T-helper 9 cell (primary cell): Measurements from ENCODE around the gene PARK7.

Experiments
- DNase-seq: peaks from one replicate; pipeline ENCODE4 v3.0.0-alpha.2; 2020

PARK7 gene

DNA sequence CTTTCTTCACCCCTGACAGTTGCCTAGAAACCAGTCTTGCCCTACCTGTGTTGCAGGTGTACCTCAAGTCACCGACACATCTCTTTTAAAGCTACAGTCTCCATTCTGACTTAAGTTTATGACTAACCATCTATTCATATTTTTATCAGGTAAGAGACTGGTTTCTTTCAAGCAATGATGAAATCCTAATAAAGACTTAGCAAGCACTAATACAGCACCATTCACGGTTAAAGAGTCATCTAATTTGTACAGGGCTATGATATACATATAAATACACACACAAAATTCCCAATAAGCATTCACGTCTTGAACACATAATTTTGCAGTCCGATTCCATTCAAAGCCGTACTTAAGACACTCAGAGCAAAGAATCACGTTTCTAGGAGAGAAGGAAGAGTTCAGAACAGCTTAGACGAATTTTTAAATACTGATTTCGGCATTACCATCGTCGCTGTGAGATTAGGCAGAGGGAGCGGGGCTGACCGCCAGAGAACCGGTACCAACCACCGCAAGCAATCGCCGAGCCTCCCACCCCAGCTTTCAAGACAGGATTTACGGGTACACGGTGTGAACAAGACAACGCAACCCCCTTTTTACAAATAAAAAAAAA, 63.7 kb downstream of the PARK7 start:
- DNase-seq, result no peak

- DNase-seq, result no peak
These were observed 64.2 kb downstream of the PARK7 start for GRCh38 chr1:8025671-8026144.

GRCh38 chr1:8026153-8026975, 64.9 kb downstream of the PARK7 start, which contains the start of gene ERRFI1:
TSS of gene ERRFI1 (minus strand) at chr1:8026309. CDS start at chr1:8015619, 10,690 bp downstream.
- DNase-seq, result peak; percentile 84

DNA sequence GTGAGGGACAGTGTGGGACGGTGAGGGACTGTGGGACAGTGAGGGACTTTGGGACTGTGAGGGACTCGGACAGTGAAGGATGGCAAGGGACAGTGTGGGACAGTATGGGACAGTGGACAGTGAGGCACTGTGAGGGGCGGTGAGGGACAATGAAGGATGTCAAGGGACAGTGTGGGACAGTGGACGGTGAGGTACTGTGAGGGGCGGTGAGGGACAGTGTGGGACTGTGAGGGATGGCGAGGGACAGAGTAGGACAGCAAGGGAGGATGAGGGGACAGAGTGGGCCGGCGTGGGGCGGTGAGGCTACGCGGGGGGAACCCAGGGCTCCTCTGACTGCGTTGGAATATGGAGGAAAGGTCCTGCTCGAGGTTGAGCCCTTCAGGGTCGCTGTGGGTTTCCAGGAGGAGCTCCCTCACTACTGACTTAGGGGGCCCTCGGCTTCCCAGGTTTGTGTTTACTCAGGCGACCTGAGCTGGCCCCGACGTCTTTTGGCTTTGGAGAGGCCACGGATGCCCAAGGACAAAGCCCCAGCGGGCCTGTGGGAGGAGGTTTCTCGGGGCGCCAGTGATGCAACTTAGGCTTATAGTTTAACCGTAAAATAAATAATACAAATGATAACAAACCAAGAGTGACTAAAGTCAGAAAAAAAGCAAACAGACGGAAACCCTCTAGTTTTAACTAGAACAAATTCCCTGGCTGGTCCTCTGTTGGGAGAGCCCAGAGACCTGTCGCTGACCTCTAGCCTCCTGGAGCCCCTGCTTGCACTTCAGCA, 65.7 kb downstream of the PARK7 start:
- DNase-seq, result no peak

GRCh38 chr1:8027748-8028570, 66.4 kb downstream of the PARK7 start:
- no peak for DNase-seq

DNA sequence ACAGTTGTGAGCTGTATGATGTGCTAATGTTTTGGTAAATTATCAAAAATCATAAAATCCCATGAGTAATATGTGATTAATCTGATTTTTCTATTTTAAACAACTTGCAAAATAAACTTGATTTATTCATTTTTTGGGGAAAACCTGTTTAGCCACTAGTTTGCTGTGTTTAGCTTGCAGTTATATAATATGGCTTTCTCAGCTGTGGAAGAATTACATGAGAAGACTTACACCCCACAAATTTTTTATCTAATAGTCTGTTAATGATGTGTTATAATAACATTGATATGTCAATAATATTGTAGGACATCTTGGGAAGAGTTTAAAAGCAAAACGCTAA, 67.0 kb downstream of the PARK7 start:
- no peak for DNase-seq

DNA sequence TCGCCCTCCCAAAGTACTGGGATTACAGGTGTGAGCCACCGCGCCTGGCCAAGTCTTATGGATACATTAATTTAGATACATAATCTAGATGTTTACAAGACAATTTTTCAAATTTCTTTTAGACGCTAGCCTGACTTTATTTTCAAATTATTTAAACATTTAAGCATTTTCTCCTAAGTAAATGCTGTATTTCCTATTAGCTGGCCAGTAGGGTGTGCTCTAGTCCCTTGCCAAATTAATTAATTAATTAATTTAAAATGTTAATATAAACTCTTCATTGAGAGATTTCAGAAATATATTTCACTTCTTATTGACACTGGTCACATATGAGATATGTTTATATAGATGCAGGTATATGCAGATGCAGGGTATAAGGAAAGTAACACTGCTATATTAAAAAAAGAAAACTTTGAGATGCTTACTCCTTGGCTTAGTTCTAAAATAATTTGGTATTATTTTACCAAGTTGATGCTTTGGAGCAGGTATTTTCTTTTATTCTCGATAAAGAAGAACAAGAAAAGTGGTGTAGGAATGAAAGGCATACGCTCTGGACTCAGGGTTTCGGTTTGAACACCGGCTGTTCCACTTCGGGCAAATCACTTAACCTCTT, 69.8 kb downstream of the PARK7 start:
- DNase-seq, result no peak

GRCh38 chr1:8032366-8032910, 70.9 kb downstream of the PARK7 start:
- no peak for DNase-seq

GRCh38 chr1:8033322-8033721, 71.8 kb downstream of the PARK7 start:
- DNase-seq, result no peak
